Measurements from ENCODE around the gene OR8J1.
"Not testable (repeated sequence)": the region's sequence is repeated elsewhere in the genome, so short reads cannot be mapped to it uniquely, and the experiment has no call there.

DNA sequence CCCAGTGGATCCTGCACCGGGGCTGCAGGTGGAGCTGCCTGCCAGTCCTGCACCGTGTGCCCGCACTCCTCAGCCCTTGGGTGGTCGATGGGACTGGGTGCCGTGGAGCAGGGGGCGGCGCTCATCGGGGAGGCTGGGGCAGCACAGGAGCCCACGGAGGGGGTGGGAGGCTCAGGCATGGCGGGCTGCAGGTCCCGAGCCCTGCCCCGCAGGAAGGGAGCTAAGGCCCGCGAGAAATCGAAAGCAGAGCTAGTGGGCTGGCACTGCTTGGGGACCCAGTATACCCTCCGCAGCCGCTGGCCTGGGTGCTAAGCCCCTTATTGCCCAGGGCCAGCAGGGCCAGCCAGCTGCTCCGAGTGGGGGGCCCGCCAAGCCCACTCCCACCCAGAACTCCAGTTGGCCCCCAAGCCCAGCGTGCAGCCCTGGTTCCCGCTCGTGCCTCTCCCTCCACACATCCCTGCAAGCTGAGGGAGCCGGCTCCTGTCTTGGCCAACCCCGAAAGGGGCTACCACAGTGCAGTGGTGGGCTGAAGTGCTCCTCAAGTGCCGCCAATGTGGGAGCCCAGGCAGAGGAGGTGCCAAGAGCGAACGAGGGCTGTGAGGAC, 47.9 kb downstream of the OR8J1 start:
- TF ChIP-seq, protein P1, sequence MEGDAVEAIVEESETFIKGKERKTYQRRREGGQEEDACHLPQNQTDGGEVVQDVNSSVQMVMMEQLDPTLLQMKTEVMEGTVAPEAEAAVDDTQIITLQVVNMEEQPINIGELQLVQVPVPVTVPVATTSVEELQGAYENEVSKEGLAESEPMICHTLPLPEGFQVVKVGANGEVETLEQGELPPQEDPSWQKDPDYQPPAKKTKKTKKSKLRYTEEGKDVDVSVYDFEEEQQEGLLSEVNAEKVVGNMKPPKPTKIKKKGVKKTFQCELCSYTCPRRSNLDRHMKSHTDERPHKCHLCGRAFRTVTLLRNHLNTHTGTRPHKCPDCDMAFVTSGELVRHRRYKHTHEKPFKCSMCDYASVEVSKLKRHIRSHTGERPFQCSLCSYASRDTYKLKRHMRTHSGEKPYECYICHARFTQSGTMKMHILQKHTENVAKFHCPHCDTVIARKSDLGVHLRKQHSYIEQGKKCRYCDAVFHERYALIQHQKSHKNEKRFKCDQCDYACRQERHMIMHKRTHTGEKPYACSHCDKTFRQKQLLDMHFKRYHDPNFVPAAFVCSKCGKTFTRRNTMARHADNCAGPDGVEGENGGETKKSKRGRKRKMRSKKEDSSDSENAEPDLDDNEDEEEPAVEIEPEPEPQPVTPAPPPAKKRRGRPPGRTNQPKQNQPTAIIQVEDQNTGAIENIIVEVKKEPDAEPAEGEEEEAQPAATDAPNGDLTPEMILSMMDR (IDR thresholded peaks at IDR 0.05; ENCODE audit: low read length) = not testable (repeated sequence)
- not testable (repeated sequence) for TF ChIP-seq EZH2 (IDR thresholded peaks at IDR 0.05; ENCODE audit: borderline replicate concordance, low read length)

Measured in OCI-LY1 (cell line).